Prostate gland (tissue), 2 donors: ENCODE measurements around the gene GADD45G. TPM values are rescaled to one million over a fixed set of nuclear protein-coding genes. Genes with fewer than 3 reads are reported as not detected.

Source experiments
- DNase-seq: peaks from one replicate; pipeline ENCODE4 v3.0.0-alpha.2; 2019; ENCODE audit warnings: low spot score
- H3K27ac ChIP-seq, 2 donors: fragments of 200-600 bp; sonication (generic); 2 replicates each; pipeline ENCODE4 v1.5.1; 2017 to 2019
- H3K27me3 ChIP-seq: fragments of 200-600 bp; sonication (generic); replicated peaks from 2 replicates; pipeline ENCODE4 v1.5.1; 2019; ENCODE audit not compliant: insufficient read depth
- H3K36me3 ChIP-seq, 2 donors: fragments of 200-600 bp; sonication (generic); 1 replicate in 1 of 2; 2 replicates in 1 of 2; pipeline versions ENCODE4 v1.5.1 to v1.8.1; 2017 to 2019
- H3K4me1 ChIP-seq: fragments of 200-600 bp; sonication (generic); replicated peaks from 2 replicates; pipeline ENCODE4 v1.5.1; 2019
- H3K4me3 ChIP-seq, 2 donors: fragments of 200-600 bp; sonication (generic); 2 replicates each; pipeline ENCODE4 v1.5.1; 2017 to 2019
- H3K9me3 ChIP-seq: fragments of 200-600 bp; sonication (generic); 2 replicates; pipeline ENCODE4 v1.5.1; 2017
- CTCF ChIP-seq, 4 experiments: fragments of 200-600 bp in 2 of 4; fragments of 450-650 bp in 2 of 4; sonication (generic) in 2 of 4; IDR thresholded peaks; 1 replicate in 3 of 4; 2 replicates in 1 of 4; pipeline ENCODE4 v1.5.1; 2016 to 2019; ENCODE audit warnings: antibody characterized with exemption in 4 of 4, mild to moderate bottlenecking in 2 of 4, moderate library complexity in 2 of 4
- POLR2A ChIP-seq: fragments of 450-650 bp; IDR thresholded peaks from one replicate; pipeline ENCODE4 v1.6.1; 2016; ENCODE audit warnings: antibody characterized with exemption, mild to moderate bottlenecking
- POLR2AphosphoS5 ChIP-seq: sonication (generic); formaldehyde crosslinking; IDR thresholded peaks from one replicate; pipeline ENCODE4 v1.6.1; 2017; ENCODE audit warnings: antibody characterized with exemption
- WGBS: methylation state at CpG from one replicate; pipeline ENCODE4 v1.1.5; 2018; 5-methylcytosine and 5-hydroxymethylcytosine counted together
- intact Hi-C: fragments of 100-400 bp; cut with DNase I; formaldehyde crosslinking; loops from one replicate; pipeline ENCODE4 v1.14.2; 2022
- total RNA-seq, 2 donors: library from RNA; depleted of rRNA; stranded (reverse); fragments of >200 nt; gene quantifications; one replicate each; pipeline ENCODE4 v1.1.0, GENCODE V29; 2016

GADD45G gene
- total RNA-seq = 10 to 100 TPM; 28.4 to 88.5 TPM

- Histone ChIP-seq H3K27ac (peak within 1 kb of the TSS; percentile 88 to 89), H3K36me3 (no peaks in the 10 kb centered on the region), H3K4me1 (no peaks in the 10 kb centered on the region), H3K27me3 (no peaks in the 10 kb centered on the region), H3K9me3 (no peaks in the 10 kb centered on the region), H3K4me3 (peak within 1 kb of the TSS; percentile 61 to 65)
- TF ChIP-seq CTCF (IDR thresholded peaks at IDR 0.05) (peak in 2 of 4 experiments; percentile 20 to 53), POLR2AphosphoS5 (peak; percentile 95), POLR2A (peak; percentile 97)
- DNase-seq = peak; percentile 90
- intact Hi-C loops = loop anchor here (5.0 to 10.0 kb wide), 2 partner anchors 200 to 322 kb away; no protein-coding TSS in a partner anchor
- WGBS = 3% methylated on average over 51 of the region's 63 CpGs
Observed at GRCh38 chr9:89604729-89605464, at the start of gene GADD45G. GADD45G (plus strand) TSS chr9:89605012; CDS start chr9:89605122, 110 bp downstream.

GRCh38 chr9:89555036-89555415 lies 49.8 kb upstream of the GADD45G start:
- H3K27me3 ChIP-seq = no peaks in the 10 kb centered on the region
- DNase-seq = no peak
- H3K4me1 ChIP-seq = no peaks in the 10 kb centered on the region
- H3K9me3 ChIP-seq = no peaks in the 10 kb centered on the region
- H3K27ac ChIP-seq = no peak overlapping the region
- intact Hi-C loops = no loop called here
- H3K36me3 ChIP-seq = no peaks in the 10 kb centered on the region
- 85% methylated on average over 7 of the region's 7 CpGs for WGBS
- no peak overlapping the region for H3K4me3 ChIP-seq
- TF ChIP-seq CTCF (IDR thresholded peaks at IDR 0.05) = no peak
- no peak for TF ChIP-seq POLR2AphosphoS5
- no peak for TF ChIP-seq POLR2A

GRCh38 chr9:89555451-89556375 lies 49.1 kb upstream of the GADD45G start:
- no peak overlapping the region for H3K4me3 ChIP-seq
- H3K36me3 ChIP-seq = no peaks in the 10 kb centered on the region
- TF ChIP-seq POLR2AphosphoS5 (no peak), POLR2A (no peak), CTCF (IDR thresholded peaks at IDR 0.05) (no peak)
- WGBS = 88% methylated on average over 12 of the region's 12 CpGs
- no peaks in the 10 kb centered on the region for H3K9me3 ChIP-seq
- no peak for DNase-seq
- intact Hi-C loops = no loop called here
- no peaks in the 10 kb centered on the region for H3K4me1 ChIP-seq
- H3K27me3 ChIP-seq = no peaks in the 10 kb centered on the region
- H3K27ac ChIP-seq = no peak overlapping the region

GRCh38 chr9:89558196-89558899 lies 46.5 kb upstream of the GADD45G start:
- H3K27ac ChIP-seq = no peak overlapping the region
- no peaks in the 10 kb centered on the region for H3K27me3 ChIP-seq
- DNase-seq = no peak
- H3K4me1 ChIP-seq = no peaks in the 10 kb centered on the region
- intact Hi-C loops = no loop called here
- no peak overlapping the region for H3K4me3 ChIP-seq
- H3K36me3 ChIP-seq = no peaks in the 10 kb centered on the region
- no peak for TF ChIP-seq POLR2A
- TF ChIP-seq CTCF (IDR thresholded peaks at IDR 0.05) = no peak
- TF ChIP-seq POLR2AphosphoS5 = no peak
- no peaks in the 10 kb centered on the region for H3K9me3 ChIP-seq
- 87% methylated on average over 6 of the region's 6 CpGs for WGBS
